HG03457 (cell line): ENCODE data around the gene POLR1C.
"Not testable (repeated sequence)": the region's sequence is repeated elsewhere in the genome, so short reads cannot be mapped to it uniquely, and the experiment has no call there.

Experiments
- ATAC-seq: cut with Tn5 transposase; IDR thresholded peaks from one replicate; pipeline ENCODE4 v1.9.1; 2021; ENCODE audit warnings: moderate number of reproducible peaks; ENCODE audit not compliant: unreplicated experiment

POLR1C gene

DNA sequence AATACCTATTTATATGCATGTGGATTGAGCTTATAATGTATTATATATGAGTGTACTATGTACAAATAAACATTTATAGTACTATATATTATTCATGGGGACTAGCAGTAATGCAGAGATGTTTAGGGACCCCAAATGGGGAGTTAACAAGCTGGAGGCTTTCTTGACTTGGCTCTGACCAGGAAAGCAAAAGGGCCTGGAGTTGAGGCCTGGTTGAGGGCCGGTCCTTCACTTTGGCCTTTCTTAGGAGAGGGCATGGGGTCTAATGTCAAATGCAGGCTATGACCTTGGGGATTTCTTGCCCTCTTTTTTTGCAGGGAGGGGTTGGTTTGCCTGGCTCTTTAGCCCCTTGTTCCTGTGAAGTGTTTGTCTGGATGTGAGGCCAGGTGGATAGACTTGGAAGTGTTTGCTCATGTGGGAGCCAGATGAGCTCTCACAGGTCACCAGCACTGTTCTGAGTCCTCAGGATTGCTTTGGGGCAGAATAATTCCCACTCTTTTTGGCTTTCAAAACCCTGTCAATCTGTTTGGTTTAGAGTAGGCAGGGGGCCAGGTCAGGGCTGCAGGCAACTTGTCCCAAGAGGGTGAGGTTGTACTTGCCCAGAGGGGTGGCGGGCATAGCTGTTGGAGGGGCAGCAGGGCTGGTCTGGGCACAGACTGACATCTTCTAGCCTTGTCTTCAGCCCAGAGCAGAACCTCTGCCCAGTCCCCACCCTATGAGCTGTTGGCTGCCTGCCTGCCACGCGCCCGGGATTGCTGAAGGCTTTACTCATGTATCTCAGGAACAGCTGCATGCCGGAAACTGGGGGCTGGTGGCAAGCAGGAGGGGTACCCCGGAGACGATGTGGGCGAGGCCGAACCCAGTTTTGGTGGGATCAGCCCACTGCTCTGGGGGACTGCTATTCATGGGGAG lies 24.9 kb upstream of the POLR1C start:
- no peak for ATAC-seq

GRCh38 chr6:43492673-43493072 lies 24.2 kb upstream of the POLR1C start:
- ATAC-seq: no peak

DNA sequence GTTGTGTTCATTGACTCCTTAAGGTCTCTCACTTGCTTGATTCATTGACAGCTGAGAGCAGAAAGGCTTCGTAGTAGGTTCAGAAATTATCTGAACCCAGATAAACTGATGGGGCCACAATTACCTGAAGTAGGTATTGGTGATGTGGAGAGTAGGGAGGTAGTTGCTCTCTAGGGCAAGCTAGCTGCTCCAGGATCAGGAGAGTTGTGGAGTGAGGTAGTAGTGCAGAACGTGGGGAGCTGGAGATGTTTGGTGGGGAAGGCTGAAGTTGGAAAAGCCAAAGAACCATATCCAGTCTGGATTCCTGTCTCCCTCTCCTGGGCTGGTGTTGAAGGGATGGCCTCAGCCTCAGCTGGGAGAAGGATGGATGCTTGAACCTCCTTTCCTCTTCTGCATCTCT lies 23.7 kb upstream of the POLR1C start:
- no peak for ATAC-seq

GRCh38 chr6:43493833-43494232 lies 23.1 kb upstream of the POLR1C start:
- no peak for ATAC-seq

- ATAC-seq: no peak
These were observed 22.6 kb upstream of the POLR1C start for GRCh38 chr6:43494321-43494720.

- ATAC-seq: no peak
These were observed 22.1 kb upstream of the POLR1C start for GRCh38 chr6:43494766-43495165.

- ATAC-seq: no peak
These were observed 21.4 kb upstream of the POLR1C start for GRCh38 chr6:43495409-43495941.

DNA sequence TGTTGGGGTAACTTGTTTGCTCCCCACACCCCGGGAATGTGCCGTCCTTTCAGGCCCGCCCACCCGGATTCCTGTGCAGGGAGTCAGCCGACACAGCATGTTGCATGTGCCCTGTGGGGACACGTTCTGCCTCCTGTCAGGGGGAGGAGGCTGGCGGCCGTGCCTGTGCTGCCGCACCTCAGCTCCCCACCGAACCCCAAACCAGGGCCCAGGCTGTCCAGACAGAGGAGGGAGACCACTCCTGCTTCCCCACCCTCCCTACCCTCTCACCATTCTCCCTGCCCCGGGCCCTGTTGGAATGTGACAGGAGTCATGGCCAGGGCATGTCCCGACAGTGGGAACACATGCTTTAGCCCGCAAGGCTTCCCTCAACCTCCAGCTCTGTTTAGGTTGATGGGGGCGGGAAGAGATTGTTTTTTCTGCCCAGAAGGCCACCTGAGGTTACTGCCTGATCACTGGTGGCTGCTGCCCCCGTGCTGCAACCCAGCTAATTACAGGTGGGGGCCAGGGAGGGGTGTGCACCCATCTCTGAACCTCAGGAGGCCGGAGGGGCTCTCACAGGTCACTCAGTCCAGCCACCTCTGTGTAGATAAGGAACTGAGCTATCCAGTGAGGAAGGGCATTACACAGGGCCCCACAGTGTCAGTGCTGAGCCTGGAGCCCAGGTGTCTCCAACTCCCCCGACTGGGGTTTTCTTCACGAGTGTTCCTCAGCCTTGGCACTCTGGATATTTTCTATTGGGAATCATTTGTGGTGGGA lies 20.3 kb upstream of the POLR1C start:
- no peak for ATAC-seq

DNA sequence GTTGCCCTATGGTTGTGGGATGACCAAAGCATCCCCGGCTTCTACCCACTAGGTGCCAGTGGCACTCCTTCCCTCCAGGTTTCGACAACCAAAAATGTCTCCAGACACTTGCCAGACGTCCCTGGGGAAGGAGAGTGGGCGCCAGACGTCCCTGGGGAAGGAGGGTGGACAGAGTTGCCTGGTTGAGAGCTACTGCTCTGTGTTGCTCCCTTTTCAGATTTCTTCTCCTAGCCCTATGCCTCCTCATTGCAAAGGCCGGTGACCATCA lies 19.8 kb upstream of the POLR1C start:
- no peak for ATAC-seq

- ATAC-seq: no peak
These were observed 19.2 kb upstream of the POLR1C start for GRCh38 chr6:43497689-43498088.

DNA sequence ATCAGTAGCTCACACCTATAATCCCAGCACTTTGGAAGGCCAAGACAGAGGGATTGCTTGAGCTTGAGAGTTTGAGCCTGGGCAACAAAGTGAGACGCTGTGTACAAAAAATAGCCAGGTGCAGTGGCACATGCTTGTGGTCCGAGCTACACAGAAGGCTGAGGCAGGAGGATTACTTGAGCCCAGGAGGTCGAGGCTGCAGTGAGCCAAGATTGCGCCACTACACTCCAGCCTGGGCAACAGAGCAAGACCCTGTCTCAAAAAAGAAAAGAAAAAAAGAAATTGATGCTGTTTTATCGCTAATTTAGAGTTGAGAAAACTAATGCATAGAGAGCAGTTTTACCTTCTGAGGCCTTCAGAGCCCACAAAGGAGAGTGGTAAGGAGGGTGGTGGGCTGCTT lies 18.6 kb upstream of the POLR1C start:
- not testable (repeated sequence) for ATAC-seq

DNA sequence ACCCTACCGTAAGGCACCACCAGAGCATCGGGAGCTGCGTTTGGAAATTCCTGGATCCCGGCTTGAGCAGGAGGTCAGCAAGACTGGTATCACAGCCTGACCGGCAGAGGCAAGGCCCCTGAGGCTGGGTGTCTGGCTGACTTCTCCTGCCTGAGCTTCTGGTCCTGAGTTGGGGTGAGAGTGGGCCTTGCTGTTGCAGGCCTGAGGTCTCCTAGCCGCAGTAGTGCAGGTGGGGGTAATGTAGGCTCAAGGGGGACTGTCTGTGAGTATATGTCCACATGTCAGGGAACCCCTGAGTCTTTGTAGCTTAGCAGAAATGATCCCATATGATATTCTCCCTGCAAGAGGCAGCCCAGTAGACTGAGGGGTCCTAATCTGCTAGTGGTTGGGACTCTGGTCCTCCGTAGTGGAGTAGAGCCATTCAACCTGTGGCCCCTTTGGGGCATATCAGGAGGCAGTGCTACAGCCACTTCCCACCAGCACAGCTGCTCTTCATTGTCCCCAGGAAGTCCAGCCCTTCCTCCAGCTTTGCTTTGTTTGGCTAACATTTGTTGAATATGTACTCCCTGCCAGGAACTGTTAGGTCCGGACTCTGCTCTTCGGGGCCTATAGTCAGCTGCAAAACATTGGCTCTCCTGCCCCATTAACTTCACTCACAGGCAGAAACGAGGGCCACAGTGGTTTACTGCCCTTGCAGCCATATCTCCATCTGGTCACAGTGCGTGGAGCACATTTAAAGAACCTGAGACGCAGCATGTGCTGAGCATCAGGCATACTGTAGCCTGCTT lies 17.7 kb upstream of the POLR1C start:
- no peak for ATAC-seq

DNA sequence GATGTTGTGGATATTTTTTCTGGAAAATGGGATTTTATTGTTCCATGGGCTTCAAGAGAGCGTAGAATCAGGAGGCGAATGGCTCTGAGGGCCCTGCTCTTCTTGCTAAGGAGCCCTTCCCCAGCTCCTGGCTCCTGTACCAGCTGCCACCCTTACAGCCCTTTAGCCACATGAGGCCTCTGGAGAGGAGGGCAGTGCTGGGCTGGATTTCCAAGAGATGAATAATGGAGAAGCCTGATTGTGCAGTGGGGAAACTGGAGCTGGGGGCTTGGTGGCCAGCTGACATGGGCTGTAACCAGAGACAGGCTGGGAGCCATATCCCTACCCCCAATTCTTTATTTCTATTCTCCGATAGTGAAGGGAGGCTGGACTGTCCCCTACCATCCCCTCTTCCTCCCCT lies 16.0 kb upstream of the POLR1C start:
- ATAC-seq: no peak

DNA sequence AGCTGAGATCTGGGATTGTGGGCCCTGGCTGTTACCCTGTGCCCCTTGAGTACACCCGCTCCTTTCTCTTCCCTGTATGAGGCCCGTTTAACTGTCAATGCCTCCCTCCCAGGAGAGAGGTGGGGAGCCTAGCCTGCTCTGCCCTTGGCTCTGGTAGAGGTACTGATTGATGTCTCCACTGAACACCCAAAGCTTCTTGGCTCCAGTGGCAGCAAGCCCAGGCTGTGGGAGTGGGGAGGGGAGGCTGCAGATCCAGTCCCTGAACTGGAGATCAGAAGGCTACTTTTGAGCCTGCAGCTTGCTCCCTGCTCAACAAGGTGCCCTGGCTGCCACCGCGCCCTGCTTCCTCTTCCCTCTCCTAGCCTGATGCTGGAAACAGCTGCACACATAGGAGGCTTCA lies 14.2 kb upstream of the POLR1C start:
- no peak for ATAC-seq

DNA sequence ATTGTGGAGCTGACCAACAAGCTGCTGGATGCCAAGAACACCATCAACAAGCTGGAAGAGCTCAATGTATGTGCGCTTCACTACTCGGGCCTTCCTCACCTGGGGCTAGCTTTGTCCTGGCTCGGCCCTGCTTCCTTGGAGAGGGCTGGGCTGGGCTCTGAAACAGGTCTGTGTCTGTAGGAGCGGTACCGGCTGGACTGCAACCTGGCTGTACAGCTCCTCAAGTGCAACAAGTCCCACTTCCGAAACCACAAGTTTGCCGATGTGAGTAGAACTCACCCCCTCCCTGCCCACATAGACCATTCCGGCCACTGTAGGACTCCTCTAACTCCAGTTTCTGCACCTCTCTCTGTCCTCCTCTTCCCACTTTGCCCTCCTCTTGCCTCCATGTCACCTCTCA lies 13.4 kb upstream of the POLR1C start:
- no peak for ATAC-seq

DNA sequence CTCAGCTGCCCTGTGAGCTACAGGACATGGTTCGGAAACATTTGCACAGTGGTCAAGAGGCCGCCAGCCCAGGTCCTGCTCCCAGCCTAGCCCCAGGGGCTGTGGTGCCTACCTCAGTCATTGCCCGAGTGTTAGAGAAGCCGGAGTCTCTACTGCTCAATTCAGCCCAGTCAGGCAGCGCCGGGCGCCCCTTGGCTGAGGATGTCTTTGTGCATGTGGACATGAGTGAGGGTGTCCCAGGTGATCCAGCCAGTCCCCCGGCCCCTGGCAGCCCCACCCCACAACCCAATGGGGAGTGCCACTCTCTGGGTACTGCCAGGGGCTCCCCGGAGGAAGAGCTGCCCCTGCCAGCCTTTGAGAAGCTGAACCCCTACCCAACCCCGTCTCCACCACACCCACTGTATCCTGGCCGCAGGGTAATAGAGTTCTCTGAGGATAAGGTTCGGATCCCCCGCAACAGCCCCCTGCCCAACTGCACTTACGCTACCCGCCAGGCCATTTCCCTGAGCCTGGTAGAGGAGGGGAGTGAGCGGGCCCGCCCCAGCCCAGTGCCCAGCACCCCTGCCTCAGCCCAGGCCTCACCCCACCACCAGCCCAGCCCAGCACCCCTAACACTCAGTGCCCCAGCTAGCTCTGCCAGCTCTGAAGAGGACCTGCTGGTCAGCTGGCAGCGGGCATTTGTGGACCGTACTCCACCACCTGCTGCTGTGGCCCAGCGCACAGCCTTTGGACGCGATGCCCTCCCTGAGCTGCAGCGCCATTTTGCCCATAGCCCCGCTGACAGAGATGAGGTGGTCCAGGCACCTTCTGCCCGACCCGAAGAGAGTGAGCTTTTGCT lies 11.9 kb upstream of the POLR1C start:
- no peak for ATAC-seq

- ATAC-seq: no peak
These were observed 11.2 kb upstream of the POLR1C start for GRCh38 chr6:43505718-43506117.

DNA sequence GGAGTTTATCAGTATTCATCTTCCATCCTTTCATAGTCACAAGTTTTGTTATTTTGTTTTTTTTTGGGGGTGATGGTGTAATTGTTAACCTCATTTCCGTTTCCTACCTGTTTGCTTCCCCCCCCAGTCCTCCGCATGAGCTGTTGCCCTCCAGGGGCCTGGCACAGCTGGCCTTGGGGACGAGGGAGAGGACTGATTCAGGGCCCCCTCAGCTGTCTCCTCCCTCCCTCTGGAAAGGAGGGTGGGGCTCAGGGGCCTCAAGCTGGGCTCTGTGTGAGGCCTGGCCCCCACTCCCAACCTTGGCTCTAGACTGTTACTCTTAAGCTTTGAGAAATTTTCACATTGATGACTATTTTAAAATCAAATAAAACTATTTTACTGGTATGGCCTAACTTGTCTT lies 10.7 kb upstream of the POLR1C start:
- no peak for ATAC-seq

DNA sequence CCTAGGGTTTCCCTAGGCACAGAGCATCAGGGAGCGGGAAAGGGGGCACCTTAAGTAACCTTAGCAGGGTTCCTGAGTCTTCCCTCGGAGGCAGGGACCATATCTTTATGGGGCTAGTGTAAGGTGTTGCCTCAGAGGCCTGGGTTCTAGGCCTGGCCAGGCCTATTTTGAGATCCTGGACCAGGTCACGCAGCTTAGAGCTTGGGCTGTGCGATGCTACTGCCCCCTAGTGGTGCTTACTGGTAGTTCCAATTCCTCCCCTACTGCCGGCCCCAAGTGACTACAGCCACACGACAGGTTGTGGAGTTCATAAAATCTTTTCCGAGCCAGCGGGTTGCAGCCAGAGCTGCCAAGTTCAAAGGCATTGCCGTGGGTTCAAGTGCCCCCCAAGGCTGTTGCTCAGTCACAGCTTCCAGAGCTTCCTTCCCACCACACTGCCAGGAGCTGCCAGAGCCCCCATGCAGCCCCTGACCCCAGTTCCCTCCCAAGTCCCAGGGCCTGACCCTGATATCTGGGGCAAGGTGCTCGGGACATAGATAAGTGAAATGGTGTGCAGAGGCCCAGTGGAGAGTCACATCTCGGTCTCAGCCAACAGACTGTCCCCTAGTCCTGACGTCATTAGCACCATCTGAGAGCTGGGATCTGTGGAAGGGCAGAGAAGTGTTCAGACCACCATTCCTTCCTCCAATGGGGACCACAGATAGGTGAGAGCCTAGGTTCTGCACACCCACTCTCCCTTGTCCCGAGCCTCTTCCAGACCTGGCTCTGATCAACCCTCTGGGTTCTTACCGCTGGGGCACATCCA lies 10.0 kb upstream of the POLR1C start:
- ATAC-seq: no peak
